Measurements from ENCODE around the gene UBL7. TPM values are rescaled to one million over a fixed set of nuclear protein-coding genes. Genes with fewer than 3 reads are reported as not detected.

UBL7 gene
- total and polyA plus RNA-seq, 2 of the 8 experiments (the other 6 are each of a cell fraction or from before 2014, with no cell fraction given) = 71.5 to 183 TPM

GRCh38 chr15:74400915-74401757, 59.8 kb downstream of the UBL7 start (continued):
- TF ChIP-seq, protein P1, sequence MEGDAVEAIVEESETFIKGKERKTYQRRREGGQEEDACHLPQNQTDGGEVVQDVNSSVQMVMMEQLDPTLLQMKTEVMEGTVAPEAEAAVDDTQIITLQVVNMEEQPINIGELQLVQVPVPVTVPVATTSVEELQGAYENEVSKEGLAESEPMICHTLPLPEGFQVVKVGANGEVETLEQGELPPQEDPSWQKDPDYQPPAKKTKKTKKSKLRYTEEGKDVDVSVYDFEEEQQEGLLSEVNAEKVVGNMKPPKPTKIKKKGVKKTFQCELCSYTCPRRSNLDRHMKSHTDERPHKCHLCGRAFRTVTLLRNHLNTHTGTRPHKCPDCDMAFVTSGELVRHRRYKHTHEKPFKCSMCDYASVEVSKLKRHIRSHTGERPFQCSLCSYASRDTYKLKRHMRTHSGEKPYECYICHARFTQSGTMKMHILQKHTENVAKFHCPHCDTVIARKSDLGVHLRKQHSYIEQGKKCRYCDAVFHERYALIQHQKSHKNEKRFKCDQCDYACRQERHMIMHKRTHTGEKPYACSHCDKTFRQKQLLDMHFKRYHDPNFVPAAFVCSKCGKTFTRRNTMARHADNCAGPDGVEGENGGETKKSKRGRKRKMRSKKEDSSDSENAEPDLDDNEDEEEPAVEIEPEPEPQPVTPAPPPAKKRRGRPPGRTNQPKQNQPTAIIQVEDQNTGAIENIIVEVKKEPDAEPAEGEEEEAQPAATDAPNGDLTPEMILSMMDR (IDR thresholded peaks at IDR 0.05; ENCODE audit: control extremely low read depth in 1 of 3, insufficient read depth in 1 of 3, low read depth in 1 of 3, low read length in 3 of 3) = no peak
- TF ChIP-seq CBX8 (IDR thresholded peaks at IDR 0.05; ENCODE audit: borderline replicate concordance, low read depth, low read length) = no peak

All from H1 (cell line).